ENCODE measurements around the gene UGP2. TPM values are rescaled to one million over a fixed set of nuclear protein-coding genes. Genes with fewer than 3 reads are reported as not detected.

UGP2 gene
- total RNA-seq, 4 donors from 2014 or later: 60.1 to 84.9 (median 65.2) TPM

DNA sequence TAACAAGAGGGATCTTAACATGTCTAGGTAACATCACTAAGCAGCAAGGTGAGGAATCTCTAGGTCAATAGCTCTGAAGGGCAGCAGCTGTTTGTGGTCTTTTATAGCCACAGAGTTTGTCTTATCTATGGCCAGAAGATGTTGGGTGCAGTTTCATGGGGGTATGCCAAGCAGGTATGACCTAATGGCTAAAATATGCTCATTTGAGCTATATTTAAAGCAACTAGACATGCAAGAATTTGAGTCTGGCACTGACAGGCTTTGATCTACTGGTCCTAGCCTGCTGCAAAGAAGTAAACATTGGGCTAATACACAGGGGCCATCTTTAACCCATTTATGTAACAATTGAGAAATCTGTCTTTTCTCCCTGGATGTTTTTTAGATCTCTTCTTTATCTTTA, 13.9 kb upstream of the UGP2 start:
- Histone ChIP-seq H3K4me1 (peaks cover 9% of the 10 kb centered on the region), H3K27me3 (no peaks in the 10 kb centered on the region), H3K36me3 (no peaks in the 10 kb centered on the region), H3K27ac (no peak overlapping the region), H3K4me3 (no peak overlapping the region), H3K9me3 (no peaks in the 10 kb centered on the region)
- DNase-seq (ENCODE audit: low spot score in 2 of 2): no peak
- TF ChIP-seq POLR2A (IDR thresholded peaks at IDR 0.05): no peak
- TF ChIP-seq, protein P1, sequence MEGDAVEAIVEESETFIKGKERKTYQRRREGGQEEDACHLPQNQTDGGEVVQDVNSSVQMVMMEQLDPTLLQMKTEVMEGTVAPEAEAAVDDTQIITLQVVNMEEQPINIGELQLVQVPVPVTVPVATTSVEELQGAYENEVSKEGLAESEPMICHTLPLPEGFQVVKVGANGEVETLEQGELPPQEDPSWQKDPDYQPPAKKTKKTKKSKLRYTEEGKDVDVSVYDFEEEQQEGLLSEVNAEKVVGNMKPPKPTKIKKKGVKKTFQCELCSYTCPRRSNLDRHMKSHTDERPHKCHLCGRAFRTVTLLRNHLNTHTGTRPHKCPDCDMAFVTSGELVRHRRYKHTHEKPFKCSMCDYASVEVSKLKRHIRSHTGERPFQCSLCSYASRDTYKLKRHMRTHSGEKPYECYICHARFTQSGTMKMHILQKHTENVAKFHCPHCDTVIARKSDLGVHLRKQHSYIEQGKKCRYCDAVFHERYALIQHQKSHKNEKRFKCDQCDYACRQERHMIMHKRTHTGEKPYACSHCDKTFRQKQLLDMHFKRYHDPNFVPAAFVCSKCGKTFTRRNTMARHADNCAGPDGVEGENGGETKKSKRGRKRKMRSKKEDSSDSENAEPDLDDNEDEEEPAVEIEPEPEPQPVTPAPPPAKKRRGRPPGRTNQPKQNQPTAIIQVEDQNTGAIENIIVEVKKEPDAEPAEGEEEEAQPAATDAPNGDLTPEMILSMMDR (IDR thresholded peaks at IDR 0.05): no peak
- TF ChIP-seq EP300 (IDR thresholded peaks at IDR 0.05): no peak
- no peak for TF ChIP-seq POLR2AphosphoS5 (IDR thresholded peaks at IDR 0.05)

GRCh38 chr2:63831176-63831575, 10.5 kb upstream of the UGP2 start:
- 79% methylated on average over 1 of the region's 1 CpG for WGBS
- DNase-seq (ENCODE audit: low spot score in 2 of 2): no peak
- H3K36me3 ChIP-seq: no peaks in the 10 kb centered on the region
- H3K27ac ChIP-seq: no peak overlapping the region
- H3K27me3 ChIP-seq: no peaks in the 10 kb centered on the region
- TF ChIP-seq EP300 (IDR thresholded peaks at IDR 0.05): no peak
- TF ChIP-seq POLR2AphosphoS5 (IDR thresholded peaks at IDR 0.05): no peak
- TF ChIP-seq, protein P1 (IDR thresholded peaks at IDR 0.05): no peak
- no peak for TF ChIP-seq POLR2A (IDR thresholded peaks at IDR 0.05)
- peaks cover 9% of the 10 kb centered on the region for H3K4me1 ChIP-seq
- no peak overlapping the region for H3K4me3 ChIP-seq
- H3K9me3 ChIP-seq: no peaks in the 10 kb centered on the region

DNA sequence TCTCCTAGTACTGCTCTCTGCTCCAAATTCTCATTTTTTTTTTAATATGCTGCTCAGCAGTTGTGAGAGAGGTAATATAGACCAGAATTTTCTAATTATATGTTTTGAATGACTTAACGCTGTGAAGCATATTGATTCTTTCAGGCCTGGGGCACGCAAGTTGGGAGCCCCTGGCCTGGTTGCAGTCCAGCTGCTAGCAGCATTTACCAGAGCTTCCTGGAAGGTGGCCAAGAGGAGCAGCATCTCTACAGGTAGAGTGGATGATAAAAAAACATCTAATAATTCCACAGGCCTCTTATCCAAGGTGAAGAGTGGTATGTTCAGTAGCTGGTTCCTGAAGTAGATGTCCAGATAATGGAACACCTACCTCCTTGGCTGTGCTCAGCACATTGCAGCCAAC, 7.3 kb upstream of the UGP2 start:
- H3K4me3 ChIP-seq: no peak overlapping the region
- no peak overlapping the region for H3K27ac ChIP-seq
- H3K4me1 ChIP-seq: no peaks in the 10 kb centered on the region
- H3K27me3 ChIP-seq: no peaks in the 10 kb centered on the region
- TF ChIP-seq, protein P1 (IDR thresholded peaks at IDR 0.05): no peak
- TF ChIP-seq POLR2A (IDR thresholded peaks at IDR 0.05) (no peak), POLR2AphosphoS5 (IDR thresholded peaks at IDR 0.05) (no peak), EP300 (IDR thresholded peaks at IDR 0.05) (no peak)
- no peak for DNase-seq (ENCODE audit: low spot score in 2 of 2)
- 91% methylated on average over 2 of the region's 2 CpGs for WGBS
- no peaks in the 10 kb centered on the region for H3K36me3 ChIP-seq
- no peaks in the 10 kb centered on the region for H3K9me3 ChIP-seq

DNA sequence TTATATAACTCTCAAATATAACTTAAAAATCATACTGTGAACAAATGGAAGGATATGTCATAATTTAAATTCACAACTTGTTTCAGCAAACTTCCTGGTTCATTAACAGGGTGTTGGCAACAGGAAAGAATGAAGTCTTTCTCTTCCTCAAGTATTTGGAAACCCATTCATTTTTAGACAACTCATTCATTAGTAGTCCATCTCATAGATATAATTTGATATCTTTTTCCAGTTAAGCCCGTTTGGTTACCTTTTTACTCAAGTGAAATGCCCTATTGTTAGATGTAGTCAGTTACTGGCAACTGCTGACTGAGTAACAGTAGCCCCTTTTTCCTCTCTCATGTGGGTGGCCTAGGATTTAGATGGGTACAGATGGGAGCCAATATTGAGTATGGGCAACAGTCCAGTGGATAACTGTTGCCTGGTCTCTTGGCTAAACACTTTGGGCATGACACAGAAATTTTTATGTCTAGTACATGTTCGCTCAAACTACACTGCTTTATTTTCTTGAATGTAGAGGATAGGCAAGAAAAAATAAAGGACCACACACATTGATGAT, 4.6 kb upstream of the UGP2 start:
- Histone ChIP-seq H3K4me1 (peaks cover 6% of the 10 kb centered on the region), H3K27ac (no peak overlapping the region), H3K36me3 (no peaks in the 10 kb centered on the region), H3K4me3 (no peak overlapping the region), H3K9me3 (no peaks in the 10 kb centered on the region), H3K27me3 (no peaks in the 10 kb centered on the region)
- no peak for DNase-seq (ENCODE audit: low spot score in 2 of 2)
- 67% methylated on average over 2 of the region's 2 CpGs for WGBS
- no peak for TF ChIP-seq POLR2A (IDR thresholded peaks at IDR 0.05)
- no peak for TF ChIP-seq POLR2AphosphoS5 (IDR thresholded peaks at IDR 0.05)
- TF ChIP-seq, protein P1 (IDR thresholded peaks at IDR 0.05): no peak
- TF ChIP-seq EP300 (IDR thresholded peaks at IDR 0.05): no peak

- H3K27me3 ChIP-seq: no peaks in the 10 kb centered on the region
- no peaks in the 10 kb centered on the region for H3K36me3 ChIP-seq
- no peak for DNase-seq (ENCODE audit: low spot score in 2 of 2)
- H3K4me1 ChIP-seq: peaks cover 33% of the 10 kb centered on the region
- 13% methylated on average over 16 of the region's 24 CpGs for WGBS
- H3K4me3 ChIP-seq: peak overlapping the region; percentile 86
- TF ChIP-seq POLR2A (IDR thresholded peaks at IDR 0.05) (peak in 1 of 2 donors; percentile 89), EP300 (IDR thresholded peaks at IDR 0.05) (no peak)
- peak overlapping the region; percentile 99 for H3K27ac ChIP-seq
- H3K9me3 ChIP-seq: no peaks in the 10 kb centered on the region
These were observed 1.5 kb upstream of the UGP2 start for GRCh38 chr2:63840081-63840784.

All from suprapubic skin (tissue), 4 donors.